ENCODE results near the gene NKAIN4. TPM values are rescaled to one million over a fixed set of nuclear protein-coding genes. Genes with fewer than 3 reads are reported as not detected.

NKAIN4 gene
- total and polyA plus RNA-seq, 4 donors, result 0.05 TPM; not detected in 3

GRCh38 chr20:63217706-63218105 is 36.6 kb downstream of the NKAIN4 start:
- Histone ChIP-seq H3K36me3 (ENCODE audit: control insufficient read depth in 4 of 4, insufficient read depth in 3 of 4, low read depth in 1 of 4, low read length in 3 of 4) (peaks cover 1 to 9% (median 7%) of the 10 kb centered on the region in 4 donors), H3K9me3 (ENCODE audit: control insufficient read depth in 4 of 4, low read length in 3 of 4) (no peaks in the 10 kb centered on the region), H3K9ac (ENCODE audit: low read depth in 1 of 2, low read length in 2 of 2) (no peak overlapping the region), H3K4me1 (ENCODE audit: control insufficient read depth in 4 of 4, insufficient read depth in 4 of 4, low read length in 3 of 4) (peaks cover 6 to 28% (median 22%) of the 10 kb centered on the region in 4 donors), H3K27ac (ENCODE audit: low read depth in 1 of 2, low read length in 2 of 2) (no peak overlapping the region), H3K27me3 (ENCODE audit: control insufficient read depth in 4 of 4, insufficient read depth in 4 of 4, low read length in 3 of 4) (no peaks in the 10 kb centered on the region), H3K4me3 (ENCODE audit: low read depth in 1 of 3, low read length in 3 of 3) (no peak overlapping the region)
- DNase-seq (ENCODE audit: low spot score), result no peak
- 83% methylated on average over 7 of the region's 7 CpGs for WGBS
- TF ChIP-seq, protein P1, sequence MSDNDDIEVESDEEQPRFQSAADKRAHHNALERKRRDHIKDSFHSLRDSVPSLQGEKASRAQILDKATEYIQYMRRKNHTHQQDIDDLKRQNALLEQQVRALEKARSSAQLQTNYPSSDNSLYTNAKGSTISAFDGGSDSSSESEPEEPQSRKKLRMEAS (IDR thresholded peaks at IDR 0.05), result no peak
- TF ChIP-seq HNF4G (IDR thresholded peaks at IDR 0.05), result no peak
- TF ChIP-seq GABPA (IDR thresholded peaks at IDR 0.05 in 1 of 2, conservative IDR thresholded peaks at IDR 0.05 in 1 of 2), result no peak
- TF ChIP-seq TAF1 (conservative IDR thresholded peaks at IDR 0.05), result no peak
- TF ChIP-seq ZBTB33 (IDR thresholded peaks at IDR 0.05), result no peak
- TF ChIP-seq FOXA2 (IDR thresholded peaks at IDR 0.05), result no peak
- TF ChIP-seq, protein P2, sequence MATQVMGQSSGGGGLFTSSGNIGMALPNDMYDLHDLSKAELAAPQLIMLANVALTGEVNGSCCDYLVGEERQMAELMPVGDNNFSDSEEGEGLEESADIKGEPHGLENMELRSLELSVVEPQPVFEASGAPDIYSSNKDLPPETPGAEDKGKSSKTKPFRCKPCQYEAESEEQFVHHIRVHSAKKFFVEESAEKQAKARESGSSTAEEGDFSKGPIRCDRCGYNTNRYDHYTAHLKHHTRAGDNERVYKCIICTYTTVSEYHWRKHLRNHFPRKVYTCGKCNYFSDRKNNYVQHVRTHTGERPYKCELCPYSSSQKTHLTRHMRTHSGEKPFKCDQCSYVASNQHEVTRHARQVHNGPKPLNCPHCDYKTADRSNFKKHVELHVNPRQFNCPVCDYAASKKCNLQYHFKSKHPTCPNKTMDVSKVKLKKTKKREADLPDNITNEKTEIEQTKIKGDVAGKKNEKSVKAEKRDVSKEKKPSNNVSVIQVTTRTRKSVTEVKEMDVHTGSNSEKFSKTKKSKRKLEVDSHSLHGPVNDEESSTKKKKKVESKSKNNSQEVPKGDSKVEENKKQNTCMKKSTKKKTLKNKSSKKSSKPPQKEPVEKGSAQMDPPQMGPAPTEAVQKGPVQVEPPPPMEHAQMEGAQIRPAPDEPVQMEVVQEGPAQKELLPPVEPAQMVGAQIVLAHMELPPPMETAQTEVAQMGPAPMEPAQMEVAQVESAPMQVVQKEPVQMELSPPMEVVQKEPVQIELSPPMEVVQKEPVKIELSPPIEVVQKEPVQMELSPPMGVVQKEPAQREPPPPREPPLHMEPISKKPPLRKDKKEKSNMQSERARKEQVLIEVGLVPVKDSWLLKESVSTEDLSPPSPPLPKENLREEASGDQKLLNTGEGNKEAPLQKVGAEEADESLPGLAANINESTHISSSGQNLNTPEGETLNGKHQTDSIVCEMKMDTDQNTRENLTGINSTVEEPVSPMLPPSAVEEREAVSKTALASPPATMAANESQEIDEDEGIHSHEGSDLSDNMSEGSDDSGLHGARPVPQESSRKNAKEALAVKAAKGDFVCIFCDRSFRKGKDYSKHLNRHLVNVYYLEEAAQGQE (IDR thresholded peaks at IDR 0.05), result no peak
- TF ChIP-seq YY1 (IDR thresholded peaks at IDR 0.05), result no peak
- TF ChIP-seq FOXA1 (IDR thresholded peaks at IDR 0.05), result no peak
- no peak for TF ChIP-seq EGR1 (IDR thresholded peaks at IDR 0.05; ENCODE audit: low read depth in 2 of 2)
- TF ChIP-seq NR2F2 (IDR thresholded peaks at IDR 0.05), result no peak
- TF ChIP-seq SP1 (IDR thresholded peaks at IDR 0.05), result no peak
- TF ChIP-seq, protein P3, sequence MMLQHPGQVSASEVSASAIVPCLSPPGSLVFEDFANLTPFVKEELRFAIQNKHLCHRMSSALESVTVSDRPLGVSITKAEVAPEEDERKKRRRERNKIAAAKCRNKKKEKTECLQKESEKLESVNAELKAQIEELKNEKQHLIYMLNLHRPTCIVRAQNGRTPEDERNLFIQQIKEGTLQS (IDR thresholded peaks at IDR 0.05), result no peak
- TF ChIP-seq CTCF (IDR thresholded peaks at IDR 0.05; ENCODE audit: low read depth, low read length, missing input control), result no peak
- TF ChIP-seq JUND (IDR thresholded peaks at IDR 0.05), result no peak
- no peak for TF ChIP-seq RXRA (IDR thresholded peaks at IDR 0.05)
- no peak for TF ChIP-seq RAD21 (IDR thresholded peaks at IDR 0.05)
